MM.1S (cell line): ENCODE results near the gene PPP6R3.

ENCODE experiments used
- DNase-seq: peaks from one replicate; pipeline ENCODE4 v3.0.0-alpha.2; 2015
- H2AFZ ChIP-seq: fragments of 300-600 bp; sonication (generic); 2 replicates; pipeline ENCODE4 v1.6.0; 2016; ENCODE audit warnings: antibody characterized with exemption, low read length
- H3F3A ChIP-seq: fragments of 300-600 bp; sonication (generic); 2 replicates; pipeline ENCODE4 v1.6.1; 2016; ENCODE audit warnings: mild to moderate bottlenecking, antibody characterized with exemption, low read length, moderate library complexity, mixed read lengths; ENCODE audit not compliant: insufficient read depth
- H3K27ac ChIP-seq: fragments of 300-600 bp; sonication (generic); 2 replicates; pipeline ENCODE4 v1.5.1; 2016; ENCODE audit warnings: mild to moderate bottlenecking, low read length
- H3K27me3 ChIP-seq: fragments of 300-600 bp; sonication (generic); replicated peaks from 2 replicates; pipeline ENCODE4 v1.6.0; 2016; ENCODE audit warnings: low read length; ENCODE audit not compliant: insufficient read depth
- H3K36me3 ChIP-seq: fragments of 300-600 bp; sonication (generic); replicated peaks from 2 replicates; pipeline ENCODE4 v1.6.1; 2016; ENCODE audit warnings: mild to moderate bottlenecking, low read length, mixed read lengths; ENCODE audit not compliant: insufficient read depth
- H3K4me1 ChIP-seq: fragments of 300-600 bp; sonication (generic); 2 replicates; pipeline ENCODE4 v1.6.1; 2016; ENCODE audit warnings: low read length, mixed read lengths
- H3K4me2 ChIP-seq: fragments of 300-600 bp; sonication (generic); 2 replicates; pipeline ENCODE4 v1.6.0; 2016; ENCODE audit warnings: low read depth, low read length
- H3K4me3 ChIP-seq: fragments of 300-600 bp; sonication (generic); 2 replicates; pipeline ENCODE4 v1.5.1; 2016; ENCODE audit warnings: low read length, mixed read lengths
- H3K79me2 ChIP-seq: fragments of 300-600 bp; sonication (generic); 2 replicates; pipeline ENCODE4 v1.6.1; 2016; ENCODE audit warnings: mixed run types, low read length, mixed read lengths
- H3K9ac ChIP-seq: fragments of 300-600 bp; sonication (generic); 2 replicates; pipeline ENCODE4 v1.6.1; 2016; ENCODE audit warnings: low read length, mixed read lengths
- H3K9me2 ChIP-seq: fragments of 300-600 bp; sonication (generic); replicated peaks from 2 replicates; pipeline ENCODE4 v1.6.1; 2016; ENCODE audit warnings: mild to moderate bottlenecking, low read length, mixed read lengths; ENCODE audit not compliant: insufficient read depth
- H3K9me3 ChIP-seq: fragments of 300-600 bp; sonication (generic); replicated peaks from 2 replicates; pipeline ENCODE4 v1.6.1; 2016; ENCODE audit warnings: mild to moderate bottlenecking, low read length, mixed read lengths; ENCODE audit not compliant: insufficient read depth
- H4K20me1 ChIP-seq: fragments of 300-600 bp; sonication (generic); 2 replicates; pipeline ENCODE4 v1.6.1; 2016; ENCODE audit warnings: mild to moderate bottlenecking, low read length, moderate library complexity, mixed read lengths; ENCODE audit not compliant: insufficient read depth
- EZH2 ChIP-seq: fragments of 300-600 bp; sonication (generic); optimal IDR thresholded peaks from 2 replicates; pipeline ENCODE3; 2017; ENCODE audit warnings: low read depth, mild to moderate bottlenecking, antibody characterized with exemption, low read length, mixed read lengths
- EZH2phosphoT487 ChIP-seq: fragments of 300-600 bp; sonication (generic); IDR thresholded peaks from 2 replicates; pipeline ENCODE4 v1.6.1; 2018; ENCODE audit warnings: antibody characterized with exemption, low read length
- TF ChIP-seq, protein P1 (sequence below): fragments of 300-600 bp; sonication (generic); IDR thresholded peaks from 2 replicates; pipeline ENCODE4 v1.5.1; 2016; ENCODE audit warnings: antibody characterized with exemption, low read length, mixed read lengths

PPP6R3 gene

GRCh38 chr11:68504432-68505066 lies 44.0 kb downstream of the PPP6R3 start:
- TF ChIP-seq, protein P1, sequence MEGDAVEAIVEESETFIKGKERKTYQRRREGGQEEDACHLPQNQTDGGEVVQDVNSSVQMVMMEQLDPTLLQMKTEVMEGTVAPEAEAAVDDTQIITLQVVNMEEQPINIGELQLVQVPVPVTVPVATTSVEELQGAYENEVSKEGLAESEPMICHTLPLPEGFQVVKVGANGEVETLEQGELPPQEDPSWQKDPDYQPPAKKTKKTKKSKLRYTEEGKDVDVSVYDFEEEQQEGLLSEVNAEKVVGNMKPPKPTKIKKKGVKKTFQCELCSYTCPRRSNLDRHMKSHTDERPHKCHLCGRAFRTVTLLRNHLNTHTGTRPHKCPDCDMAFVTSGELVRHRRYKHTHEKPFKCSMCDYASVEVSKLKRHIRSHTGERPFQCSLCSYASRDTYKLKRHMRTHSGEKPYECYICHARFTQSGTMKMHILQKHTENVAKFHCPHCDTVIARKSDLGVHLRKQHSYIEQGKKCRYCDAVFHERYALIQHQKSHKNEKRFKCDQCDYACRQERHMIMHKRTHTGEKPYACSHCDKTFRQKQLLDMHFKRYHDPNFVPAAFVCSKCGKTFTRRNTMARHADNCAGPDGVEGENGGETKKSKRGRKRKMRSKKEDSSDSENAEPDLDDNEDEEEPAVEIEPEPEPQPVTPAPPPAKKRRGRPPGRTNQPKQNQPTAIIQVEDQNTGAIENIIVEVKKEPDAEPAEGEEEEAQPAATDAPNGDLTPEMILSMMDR = no peak
- no peak for TF ChIP-seq EZH2phosphoT487
- TF ChIP-seq EZH2 = no peak
- Histone ChIP-seq H3K27ac (no peak overlapping the region), H3K36me3 (no peaks in the 10 kb centered on the region), H3K9me3 (no peaks in the 10 kb centered on the region), H3F3A (no peaks in the 10 kb centered on the region), H3K27me3 (no peaks in the 10 kb centered on the region), H3K9me2 (no peaks in the 10 kb centered on the region), H2AFZ (no peak overlapping the region), H3K79me2 (peaks cover 100% of the 10 kb centered on the region), H3K4me1 (no peaks in the 10 kb centered on the region), H4K20me1 (peaks cover 82% of the 10 kb centered on the region), H3K4me3 (no peak overlapping the region), H3K4me2 (no peak overlapping the region), H3K9ac (no peak overlapping the region)
- no peak for DNase-seq

GRCh38 chr11:68505596-68505995 lies 45.0 kb downstream of the PPP6R3 start:
- Histone ChIP-seq H3F3A (no peaks in the 10 kb centered on the region), H3K4me1 (no peaks in the 10 kb centered on the region), H3K27me3 (no peaks in the 10 kb centered on the region), H3K4me2 (no peak overlapping the region), H3K9ac (no peak overlapping the region), H3K79me2 (peaks cover 100% of the 10 kb centered on the region), H3K9me2 (no peaks in the 10 kb centered on the region), H4K20me1 (peaks cover 74% of the 10 kb centered on the region), H3K36me3 (no peaks in the 10 kb centered on the region), H3K4me3 (no peak overlapping the region), H2AFZ (no peak overlapping the region), H3K27ac (no peak overlapping the region), H3K9me3 (no peaks in the 10 kb centered on the region)
- DNase-seq = no peak
- no peak for TF ChIP-seq EZH2
- TF ChIP-seq, protein P1 = no peak

DNA sequence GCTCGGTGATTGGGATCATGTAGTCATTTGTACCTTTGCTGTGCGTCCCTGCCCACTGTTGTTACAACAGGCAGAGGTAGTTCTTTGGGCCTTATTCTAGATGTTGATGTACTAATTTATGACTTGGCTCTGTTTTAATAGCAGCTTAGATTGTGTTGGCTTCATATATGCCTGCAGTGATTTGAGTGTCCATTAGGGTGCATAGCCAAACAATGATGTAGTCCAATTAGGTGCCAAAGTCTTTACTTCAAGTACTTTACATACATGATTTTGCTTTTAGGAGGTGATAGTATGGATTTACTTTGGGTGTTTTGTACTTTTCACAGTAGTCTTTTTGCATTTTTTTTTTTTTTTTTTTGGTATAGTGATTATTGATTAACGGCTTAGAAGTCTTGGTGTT lies 46.4 kb downstream of the PPP6R3 start:
- Histone ChIP-seq H3K4me3 (no peak overlapping the region), H3K79me2 (peaks cover 100% of the 10 kb centered on the region), H3F3A (no peaks in the 10 kb centered on the region), H2AFZ (no peak overlapping the region), H3K27ac (no peak overlapping the region), H3K4me2 (no peak overlapping the region), H3K9ac (no peak overlapping the region), H3K9me3 (no peaks in the 10 kb centered on the region), H3K4me1 (no peaks in the 10 kb centered on the region), H4K20me1 (peaks cover 63% of the 10 kb centered on the region), H3K27me3 (no peaks in the 10 kb centered on the region), H3K36me3 (no peaks in the 10 kb centered on the region), H3K9me2 (no peaks in the 10 kb centered on the region)
- DNase-seq = no peak
- TF ChIP-seq EZH2phosphoT487 = no peak
- TF ChIP-seq, protein P1 = no peak
- no peak for TF ChIP-seq EZH2
